ENCODE data around the gene RIN3. TPM values are rescaled to one million over a fixed set of nuclear protein-coding genes. Genes with fewer than 3 reads are reported as not detected.

The RIN3 gene
- total RNA-seq, 1 experiment from 2014 or later, result 4.8 TPM

DNA sequence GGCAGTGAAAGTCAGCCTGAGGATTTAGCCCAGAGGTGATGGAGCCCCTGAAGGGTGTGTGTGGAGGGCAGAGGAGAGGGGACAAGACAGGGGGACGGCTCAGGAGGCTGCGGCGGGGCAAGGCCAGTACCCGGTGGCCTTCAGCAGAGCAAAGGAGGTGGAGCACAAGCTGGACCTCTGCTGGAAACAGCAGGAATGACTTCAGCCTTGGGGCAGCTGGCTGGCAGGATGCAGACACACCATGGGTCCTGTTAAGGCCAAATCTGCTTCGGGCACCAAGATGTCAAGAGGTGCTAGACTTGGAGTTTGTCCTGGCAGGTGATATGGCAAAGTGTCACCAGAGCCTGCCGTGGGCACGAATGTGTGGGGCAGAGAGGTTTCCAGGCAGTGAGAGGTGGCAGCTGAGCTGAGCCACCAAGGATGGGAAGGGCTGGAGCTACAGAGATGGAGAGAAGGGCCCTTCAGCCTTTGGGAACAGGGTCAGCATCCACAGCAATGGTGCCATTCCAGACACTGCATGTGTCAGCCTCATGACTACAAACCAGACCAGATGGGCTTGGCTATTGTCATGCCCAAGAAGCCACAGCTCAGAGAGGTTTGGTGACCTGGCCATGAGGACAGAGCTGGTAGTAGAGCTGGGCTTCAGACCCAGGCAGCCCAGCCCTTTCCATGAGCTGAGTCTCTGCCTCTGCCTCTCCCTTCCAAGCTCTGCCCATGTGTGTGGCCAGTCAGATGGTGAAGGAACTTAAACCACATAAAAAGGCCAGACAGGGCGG lies 142.9 kb downstream of the RIN3 start:
- ATAC-seq (no peak), DNase-seq (peak; percentile 14)
- Histone ChIP-seq H3K9me3 (ENCODE audit: low read length) (no peaks in the 10 kb centered on the region), H3K9me2 (replicated peaks; ENCODE audit: low read length) (no peaks in the 10 kb centered on the region), H2AFZ (ENCODE audit: low read length) (no peak overlapping the region), H3K4me2 (ENCODE audit: low read length) (no peak overlapping the region), H3K79me2 (ENCODE audit: low read length) (no peaks in the 10 kb centered on the region), H3K9ac (ENCODE audit: low read length) (no peak overlapping the region), H3F3A (ENCODE audit: low read length, unreplicated experiment) (no peaks in the 10 kb centered on the region), H3K27me3 (ENCODE audit: low read length) (no peaks in the 10 kb centered on the region), H3K4me1 (ENCODE audit: insufficient read depth, low read length) (no peaks in the 10 kb centered on the region), H3K4me3 (ENCODE audit: low read length) (no peak overlapping the region), H3K36me3 (ENCODE audit: low read depth, low read length) (no peaks in the 10 kb centered on the region), H4K20me1 (ENCODE audit: low read length) (no peaks in the 10 kb centered on the region), H3K27ac (ENCODE audit: low read length) (no peak overlapping the region)
- no TSS peak for BruUV-seq (replicated peaks)
- intact Hi-C loops (cut with micrococcal nuclease), result no loop called here
- CTCF ChIA-PET, result no interaction called here
- POLR2A ChIA-PET (ENCODE audit: unreplicated experiment), result interaction anchor here (0.5 kb wide), 1 partner anchor 12 kb away, joined by 3 read pairs; no protein-coding TSS in a partner anchor
- no peak for TF ChIP-seq EZH2phosphoT487 (IDR thresholded peaks at IDR 0.05; ENCODE audit: borderline replicate concordance, low read length)
- TF ChIP-seq, protein P1, sequence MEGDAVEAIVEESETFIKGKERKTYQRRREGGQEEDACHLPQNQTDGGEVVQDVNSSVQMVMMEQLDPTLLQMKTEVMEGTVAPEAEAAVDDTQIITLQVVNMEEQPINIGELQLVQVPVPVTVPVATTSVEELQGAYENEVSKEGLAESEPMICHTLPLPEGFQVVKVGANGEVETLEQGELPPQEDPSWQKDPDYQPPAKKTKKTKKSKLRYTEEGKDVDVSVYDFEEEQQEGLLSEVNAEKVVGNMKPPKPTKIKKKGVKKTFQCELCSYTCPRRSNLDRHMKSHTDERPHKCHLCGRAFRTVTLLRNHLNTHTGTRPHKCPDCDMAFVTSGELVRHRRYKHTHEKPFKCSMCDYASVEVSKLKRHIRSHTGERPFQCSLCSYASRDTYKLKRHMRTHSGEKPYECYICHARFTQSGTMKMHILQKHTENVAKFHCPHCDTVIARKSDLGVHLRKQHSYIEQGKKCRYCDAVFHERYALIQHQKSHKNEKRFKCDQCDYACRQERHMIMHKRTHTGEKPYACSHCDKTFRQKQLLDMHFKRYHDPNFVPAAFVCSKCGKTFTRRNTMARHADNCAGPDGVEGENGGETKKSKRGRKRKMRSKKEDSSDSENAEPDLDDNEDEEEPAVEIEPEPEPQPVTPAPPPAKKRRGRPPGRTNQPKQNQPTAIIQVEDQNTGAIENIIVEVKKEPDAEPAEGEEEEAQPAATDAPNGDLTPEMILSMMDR (conservative IDR thresholded peaks at IDR 0.05; ENCODE audit: low read depth, low read length), result 0 out of 2 replicates have a peak, but pooled peaks have one; percentile 20

DNA sequence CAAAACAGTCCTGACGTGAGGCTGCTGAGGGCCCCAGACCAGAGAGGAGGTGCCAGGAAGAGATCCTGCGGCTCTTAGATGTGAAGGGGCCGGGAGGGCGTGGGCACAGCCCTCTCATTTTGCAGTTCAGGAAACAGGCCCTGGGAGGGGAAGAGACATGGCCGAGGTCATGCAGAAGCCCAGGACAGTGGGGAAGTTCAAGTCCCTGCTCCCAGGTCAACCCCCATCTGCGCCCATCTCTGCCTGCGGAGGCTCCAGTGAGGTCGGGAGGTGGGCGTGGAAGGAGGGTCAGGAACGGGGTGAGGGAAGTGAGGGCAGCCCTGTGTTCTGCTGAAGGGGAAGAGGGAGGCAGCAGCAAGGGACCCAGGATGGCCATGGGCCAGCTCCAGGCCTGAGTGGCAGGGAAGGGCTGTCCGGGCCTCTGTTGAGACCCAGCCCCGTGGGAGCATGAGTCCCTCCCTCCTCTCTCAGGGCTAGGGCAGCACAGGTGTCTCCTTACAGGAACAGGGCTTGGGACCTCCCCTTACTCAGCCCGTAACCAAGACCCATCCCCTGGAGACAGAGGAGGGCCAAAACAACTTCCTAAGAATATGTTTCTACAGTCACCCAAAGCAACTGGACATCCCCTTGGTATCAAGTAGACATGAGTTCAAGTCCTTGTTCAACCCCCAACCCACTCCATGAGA lies 144.0 kb downstream of the RIN3 start:
- BruUV-seq (replicated peaks), result no TSS peak
- no peaks in the 10 kb centered on the region for H3K9me3 ChIP-seq (ENCODE audit: low read length)
- no peak for ATAC-seq
- H3K27me3 ChIP-seq (ENCODE audit: low read length), result no peaks in the 10 kb centered on the region
- H3K27ac ChIP-seq (ENCODE audit: low read length), result no peak overlapping the region
- no peak overlapping the region for H3K9ac ChIP-seq (ENCODE audit: low read length)
- ChIA-PET POLR2A (ENCODE audit: unreplicated experiment) (interaction anchor here (0.5 kb wide), 1 partner anchor 14 kb away, joined by 3 read pairs; no protein-coding TSS in a partner anchor), CTCF (no interaction called here)
- intact Hi-C loops (cut with micrococcal nuclease), result no loop called here
- no peaks in the 10 kb centered on the region for H3F3A ChIP-seq (ENCODE audit: low read length, unreplicated experiment)
- no peaks in the 10 kb centered on the region for H4K20me1 ChIP-seq (ENCODE audit: low read length)
- H3K4me3 ChIP-seq (ENCODE audit: low read length), result no peak overlapping the region
- H3K9me2 ChIP-seq (replicated peaks; ENCODE audit: low read length), result no peaks in the 10 kb centered on the region
- H2AFZ ChIP-seq (ENCODE audit: low read length), result no peak overlapping the region
- DNase-seq, result no peak
- H3K4me1 ChIP-seq (ENCODE audit: insufficient read depth, low read length), result no peaks in the 10 kb centered on the region
- TF ChIP-seq, protein P1 (conservative IDR thresholded peaks at IDR 0.05; ENCODE audit: low read depth, low read length), result no peak
- TF ChIP-seq EZH2 (IDR thresholded peaks at IDR 0.05; ENCODE audit: low read length, unreplicated experiment) (no peak), EZH2phosphoT487 (IDR thresholded peaks at IDR 0.05; ENCODE audit: borderline replicate concordance, low read length) (no peak)
- no peak overlapping the region for H3K4me2 ChIP-seq (ENCODE audit: low read length)
- H3K36me3 ChIP-seq (ENCODE audit: low read depth, low read length), result 0 out of 2 replicates have a peak, but pooled peaks cover 5% of the 10 kb centered on the region
- no peaks in the 10 kb centered on the region for H3K79me2 ChIP-seq (ENCODE audit: low read length)

DNA sequence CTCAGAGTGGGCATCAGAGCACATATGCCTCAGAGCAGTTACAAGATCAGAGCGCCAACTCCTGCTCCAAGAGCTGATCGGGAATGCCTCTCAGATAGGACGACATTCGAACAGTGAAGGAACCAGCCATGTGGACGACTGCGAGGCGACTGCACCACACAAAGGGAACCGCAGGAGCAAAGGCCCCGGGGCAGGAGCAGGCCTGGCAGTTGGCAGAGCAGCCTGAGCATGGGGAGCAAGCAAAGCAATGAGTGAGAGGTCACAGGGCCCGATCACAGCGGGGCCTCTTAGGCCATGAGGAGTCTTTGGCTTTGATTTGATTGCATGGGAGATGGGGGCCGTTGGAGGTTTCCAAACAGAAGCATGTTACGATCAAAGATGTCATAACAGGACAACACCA lies 144.6 kb downstream of the RIN3 start:
- intact Hi-C loops (cut with micrococcal nuclease), result no loop called here

More for the DNA sequence above, 144.6 kb downstream of the RIN3 start:
- TF ChIP-seq EZH2 (IDR thresholded peaks at IDR 0.05; ENCODE audit: low read length, unreplicated experiment) (no peak), EZH2phosphoT487 (IDR thresholded peaks at IDR 0.05; ENCODE audit: borderline replicate concordance, low read length) (no peak)
- TF ChIP-seq, protein P1 (conservative IDR thresholded peaks at IDR 0.05; ENCODE audit: low read depth, low read length), result no peak
- 0 out of 2 replicates have a peak, but pooled peaks cover under 1% of the 10 kb centered on the region for H3K4me1 ChIP-seq (ENCODE audit: insufficient read depth, low read length)
- ChIA-PET CTCF (no interaction called here), POLR2A (ENCODE audit: unreplicated experiment) (no interaction called here)
- no peak for DNase-seq
- no TSS peak for BruUV-seq (replicated peaks)
- no peak overlapping the region for H3K9ac ChIP-seq (ENCODE audit: low read length)
- ATAC-seq, result no peak
- H3K9me3 ChIP-seq (ENCODE audit: low read length), result no peaks in the 10 kb centered on the region
- H2AFZ ChIP-seq (ENCODE audit: low read length), result no peak overlapping the region
- H3K4me2 ChIP-seq (ENCODE audit: low read length), result no peak overlapping the region
- H3K36me3 ChIP-seq (ENCODE audit: low read depth, low read length), result 0 out of 2 replicates have a peak, but pooled peaks cover 5% of the 10 kb centered on the region
- no peaks in the 10 kb centered on the region for H4K20me1 ChIP-seq (ENCODE audit: low read length)
- H3K9me2 ChIP-seq (replicated peaks; ENCODE audit: low read length), result no peaks in the 10 kb centered on the region
- H3K27me3 ChIP-seq (ENCODE audit: low read length), result no peaks in the 10 kb centered on the region
- no peaks in the 10 kb centered on the region for H3K79me2 ChIP-seq (ENCODE audit: low read length)
- no peak overlapping the region for H3K4me3 ChIP-seq (ENCODE audit: low read length)
- H3K27ac ChIP-seq (ENCODE audit: low read length), result no peak overlapping the region
- no peaks in the 10 kb centered on the region for H3F3A ChIP-seq (ENCODE audit: low read length, unreplicated experiment)

All from PC-3 (cell line).